Measurements from ENCODE around the gene ZPR1.

DNA sequence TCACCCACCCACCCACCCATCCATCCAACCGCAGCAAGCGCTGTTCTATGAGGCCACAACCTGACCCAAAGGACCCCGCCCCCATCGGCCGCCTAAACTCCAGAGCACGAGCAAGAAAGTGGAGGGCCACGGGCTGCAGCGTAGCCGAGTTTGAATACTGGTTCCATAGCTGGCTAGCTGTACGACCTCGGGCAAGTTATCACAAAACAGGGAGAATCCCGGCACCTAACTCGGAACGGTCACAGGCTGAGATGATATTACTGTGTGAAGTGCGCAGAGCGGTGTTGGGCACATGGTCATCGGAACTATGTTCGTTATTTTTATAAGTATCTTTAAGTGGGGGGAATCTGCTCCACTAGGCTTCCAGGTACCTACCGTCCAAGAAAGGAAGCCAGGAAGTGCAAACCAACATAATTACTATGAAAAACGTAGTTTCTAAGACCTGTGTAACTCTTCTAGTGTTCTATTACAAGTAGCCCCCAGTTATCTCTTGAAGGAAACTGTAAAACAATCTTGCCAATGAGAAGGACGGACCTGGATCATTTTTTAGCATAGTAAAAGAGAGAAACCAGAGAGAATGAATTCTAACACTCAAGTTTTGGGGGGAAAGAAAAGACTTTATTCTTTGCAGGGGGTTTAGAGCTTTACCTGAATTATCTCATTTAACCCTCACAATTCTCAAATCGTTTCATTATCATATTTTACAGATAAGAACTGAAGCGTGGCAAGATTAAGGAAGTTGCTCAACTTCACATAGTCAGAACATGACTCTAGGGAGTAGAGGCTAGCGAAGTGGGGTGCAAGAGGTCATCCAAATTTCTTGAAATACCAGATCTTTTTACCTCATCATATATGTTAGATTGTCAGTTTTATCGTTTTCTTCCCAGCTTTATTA lies 14.4 kb downstream of the ZPR1 start:
- TF ChIP-seq EZH2 (IDR thresholded peaks at IDR 0.05; ENCODE audit: low read length, unreplicated experiment) (no peak), EZH2phosphoT487 (IDR thresholded peaks at IDR 0.05; ENCODE audit: borderline replicate concordance, low read length) (no peak)
- TF ChIP-seq, protein P1, sequence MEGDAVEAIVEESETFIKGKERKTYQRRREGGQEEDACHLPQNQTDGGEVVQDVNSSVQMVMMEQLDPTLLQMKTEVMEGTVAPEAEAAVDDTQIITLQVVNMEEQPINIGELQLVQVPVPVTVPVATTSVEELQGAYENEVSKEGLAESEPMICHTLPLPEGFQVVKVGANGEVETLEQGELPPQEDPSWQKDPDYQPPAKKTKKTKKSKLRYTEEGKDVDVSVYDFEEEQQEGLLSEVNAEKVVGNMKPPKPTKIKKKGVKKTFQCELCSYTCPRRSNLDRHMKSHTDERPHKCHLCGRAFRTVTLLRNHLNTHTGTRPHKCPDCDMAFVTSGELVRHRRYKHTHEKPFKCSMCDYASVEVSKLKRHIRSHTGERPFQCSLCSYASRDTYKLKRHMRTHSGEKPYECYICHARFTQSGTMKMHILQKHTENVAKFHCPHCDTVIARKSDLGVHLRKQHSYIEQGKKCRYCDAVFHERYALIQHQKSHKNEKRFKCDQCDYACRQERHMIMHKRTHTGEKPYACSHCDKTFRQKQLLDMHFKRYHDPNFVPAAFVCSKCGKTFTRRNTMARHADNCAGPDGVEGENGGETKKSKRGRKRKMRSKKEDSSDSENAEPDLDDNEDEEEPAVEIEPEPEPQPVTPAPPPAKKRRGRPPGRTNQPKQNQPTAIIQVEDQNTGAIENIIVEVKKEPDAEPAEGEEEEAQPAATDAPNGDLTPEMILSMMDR (conservative IDR thresholded peaks at IDR 0.05; ENCODE audit: low read depth, low read length) = no peak

Measured in PC-3 (cell line).